ENCODE data around the gene ZHX3. TPM values are rescaled to one million over a fixed set of nuclear protein-coding genes. Genes with fewer than 3 reads are reported as not detected.
A peak's percentile ranks its signal among the peaks of the same experiment; 100 is the strongest.

The ZHX3 gene
- total and polyA plus RNA-seq, 10 of the 15 experiments (the other 5 are each of a cell fraction or from before 2014, with no cell fraction given): 1.3 to 14.0 (median 5.0) TPM

DNA sequence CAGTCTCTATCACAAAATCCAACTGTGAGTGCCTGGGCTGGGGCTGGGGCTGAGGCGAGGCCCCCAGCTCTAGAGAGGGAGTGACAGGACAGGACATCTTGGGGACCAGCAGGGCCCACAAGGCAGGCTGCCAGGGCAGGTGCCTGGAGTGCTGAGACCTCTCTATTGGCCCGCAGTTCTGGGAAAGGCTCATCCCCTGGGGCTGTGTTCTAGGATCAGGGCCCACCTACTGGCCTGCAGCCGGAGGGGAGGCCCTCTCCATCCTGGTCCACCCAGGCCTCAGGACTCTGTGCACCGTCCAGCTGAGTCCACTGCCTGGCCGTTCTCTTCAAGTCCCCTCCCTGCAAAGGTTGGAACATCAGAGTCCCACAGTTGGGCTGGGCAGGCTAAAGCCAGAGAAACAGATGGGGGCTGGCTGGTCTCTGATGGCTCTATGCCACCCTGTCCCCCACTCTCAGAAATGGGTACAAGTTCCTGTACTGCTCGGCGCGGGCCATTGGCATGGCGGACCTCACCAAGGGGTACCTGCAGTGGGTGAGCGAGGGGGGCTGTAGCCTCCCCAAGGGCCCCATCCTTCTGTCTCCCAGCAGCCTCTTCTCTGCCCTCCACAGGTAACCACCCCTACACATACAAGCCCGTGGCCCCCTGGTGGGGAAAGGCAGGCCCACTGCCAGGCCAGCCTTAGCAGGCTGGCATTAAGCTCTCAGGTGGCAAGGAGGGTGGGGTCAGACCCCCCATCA, 40.1 kb upstream of the ZHX3 start:
- POLR2A ChIA-PET: no interaction called here
- no peak for DNase-seq (ENCODE audit: low read depth, low spot score)
- SMC1A ChIA-PET (ENCODE audit: uncharacterized antibody, unreplicated experiment): no interaction called here
- no peak overlapping the region for H3K4me2 ChIP-seq (ENCODE audit: control insufficient read depth, insufficient read depth)
- H3K27ac ChIP-seq (ENCODE audit: control insufficient read depth, insufficient read depth): no peak overlapping the region
- peak; percentile 29; the same call in 2 of the 3 replicates for ATAC-seq
- no TSS peak for BruUV-seq (replicated peaks)
- H3K4me1 ChIP-seq (ENCODE audit: control insufficient read depth, insufficient read depth, low read length): no peaks in the 10 kb centered on the region
- in situ Hi-C loops (cut with MboI): no loop called here
- 39% methylated on average over 10 of the region's 11 CpGs for WGBS (ENCODE audit: insufficient coverage, insufficient replicate concordance, low lambda C conversion rate, missing lambda C conversion rate)
- no peak for FAIRE-seq
- no peaks in the 10 kb centered on the region for H3K79me2 ChIP-seq (ENCODE audit: control insufficient read depth, insufficient read depth, low read length)
- H3K4me3 ChIP-seq: no peak overlapping the region
- no peak overlapping the region for H2AFZ ChIP-seq (ENCODE audit: control insufficient read depth, low read depth, low read length)
- no peaks in the 10 kb centered on the region for H3K9me3 ChIP-seq (replicated peaks; ENCODE audit: control insufficient read depth, insufficient read depth, low read length)
- CTCF ChIA-PET: interaction anchor here (0.7 kb wide), 1 partner anchor 10 kb away, joined by 4 read pairs; no protein-coding TSS in a partner anchor
- intact Hi-C loops (cut with micrococcal nuclease; ENCODE audit: unreplicated experiment): no loop called here
- no peaks in the 10 kb centered on the region for H3K36me3 ChIP-seq (ENCODE audit: control insufficient read depth in 2 of 2, insufficient read depth in 2 of 2, low read length in 1 of 2)
- no peak overlapping the region for H3K9ac ChIP-seq (ENCODE audit: control insufficient read depth, insufficient read depth, low read length)
- H4K20me1 ChIP-seq (ENCODE audit: control insufficient read depth, insufficient read depth): no peaks in the 10 kb centered on the region
- no peaks in the 10 kb centered on the region; a peak in 1 of 4 replicates for H3K27me3 ChIP-seq (replicated peaks in 1 of 2; ENCODE audit: control insufficient read depth in 2 of 2, insufficient read depth in 2 of 2, low read length in 1 of 2)
- TF ChIP-seq TCF7 (IDR thresholded peaks at IDR 0.05; ENCODE audit: borderline replicate concordance) (no peak), SREBF1 (IDR thresholded peaks at IDR 0.05; ENCODE audit: low read length) (no peak), POLR2A (IDR thresholded peaks at IDR 0.05; ENCODE audit: low read depth, low read length) (no peak), BMI1 (IDR thresholded peaks at IDR 0.05; ENCODE audit: borderline replicate concordance) (no peak), ZNF24 (IDR thresholded peaks at IDR 0.05) (no peak), MTA2 (IDR thresholded peaks at IDR 0.05; ENCODE audit: low read depth) (no peak), RUNX3 (IDR thresholded peaks at IDR 0.05; ENCODE audit: low read length) (no peak), GATAD2B (conservative IDR thresholded peaks at IDR 0.05; ENCODE audit: low read depth) (no peak), NBN (IDR thresholded peaks at IDR 0.05) (no peak), ZNF622 (IDR thresholded peaks at IDR 0.05) (no peak), POU2F2 (IDR thresholded peaks at IDR 0.05; ENCODE audit: borderline replicate concordance, low read depth, low read length) (no peak), ETV6 (conservative IDR thresholded peaks at IDR 0.05 in 1 of 2, IDR thresholded peaks at IDR 0.05 in 1 of 2; ENCODE audit: borderline replicate concordance in 1 of 2, low read depth in 1 of 2) (no peak), CBX3 (IDR thresholded peaks at IDR 0.05; ENCODE audit: borderline replicate concordance, low read depth) (no peak)
- TF ChIP-seq, protein P1, sequence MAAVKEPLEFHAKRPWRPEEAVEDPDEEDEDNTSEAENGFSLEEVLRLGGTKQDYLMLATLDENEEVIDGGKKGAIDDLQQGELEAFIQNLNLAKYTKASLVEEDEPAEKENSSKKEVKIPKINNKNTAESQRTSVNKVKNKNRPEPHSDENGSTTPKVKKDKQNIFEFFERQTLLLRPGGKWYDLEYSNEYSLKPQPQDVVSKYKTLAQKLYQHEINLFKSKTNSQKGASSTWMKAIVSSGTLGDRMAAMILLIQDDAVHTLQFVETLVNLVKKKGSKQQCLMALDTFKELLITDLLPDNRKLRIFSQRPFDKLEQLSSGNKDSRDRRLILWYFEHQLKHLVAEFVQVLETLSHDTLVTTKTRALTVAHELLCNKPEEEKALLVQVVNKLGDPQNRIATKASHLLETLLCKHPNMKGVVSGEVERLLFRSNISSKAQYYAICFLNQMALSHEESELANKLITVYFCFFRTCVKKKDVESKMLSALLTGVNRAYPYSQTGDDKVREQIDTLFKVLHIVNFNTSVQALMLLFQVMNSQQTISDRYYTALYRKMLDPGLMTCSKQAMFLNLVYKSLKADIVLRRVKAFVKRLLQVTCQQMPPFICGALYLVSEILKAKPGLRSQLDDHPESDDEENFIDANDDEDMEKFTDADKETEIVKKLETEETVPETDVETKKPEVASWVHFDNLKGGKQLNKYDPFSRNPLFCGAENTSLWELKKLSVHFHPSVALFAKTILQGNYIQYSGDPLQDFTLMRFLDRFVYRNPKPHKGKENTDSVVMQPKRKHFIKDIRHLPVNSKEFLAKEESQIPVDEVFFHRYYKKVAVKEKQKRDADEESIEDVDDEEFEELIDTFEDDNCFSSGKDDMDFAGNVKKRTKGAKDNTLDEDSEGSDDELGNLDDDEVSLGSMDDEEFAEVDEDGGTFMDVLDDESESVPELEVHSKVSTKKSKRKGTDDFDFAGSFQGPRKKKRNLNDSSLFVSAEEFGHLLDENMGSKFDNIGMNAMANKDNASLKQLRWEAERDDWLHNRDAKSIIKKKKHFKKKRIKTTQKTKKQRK (IDR thresholded peaks at IDR 0.05; ENCODE audit: low read depth, low read length): no peak
- RAD21 ChIA-PET (ENCODE audit: unreplicated experiment): no interaction called here
